LHCN-M2 (cell line): ENCODE results near the gene PATE4. TPM values are rescaled to one million over a fixed set of nuclear protein-coding genes. Genes with fewer than 3 reads are reported as not detected.
A peak's percentile ranks its signal among the peaks of the same experiment; 100 is the strongest.

Source experiments
- DNase-seq: peaks from one replicate; pipeline ENCODE4 v3.0.0-alpha.2; 2012; ENCODE audit warnings: low read depth
- total RNA-seq: library from RNA; depleted of rRNA; stranded (reverse); fragments of >200 nt; gene quantifications from 2 replicates; pipeline ENCODE4 v1.2.3, GENCODE V29; 2014; rRNA removed

The PATE4 gene
- total RNA-seq, 1 experiment from 2014 or later, result not detected

DNA sequence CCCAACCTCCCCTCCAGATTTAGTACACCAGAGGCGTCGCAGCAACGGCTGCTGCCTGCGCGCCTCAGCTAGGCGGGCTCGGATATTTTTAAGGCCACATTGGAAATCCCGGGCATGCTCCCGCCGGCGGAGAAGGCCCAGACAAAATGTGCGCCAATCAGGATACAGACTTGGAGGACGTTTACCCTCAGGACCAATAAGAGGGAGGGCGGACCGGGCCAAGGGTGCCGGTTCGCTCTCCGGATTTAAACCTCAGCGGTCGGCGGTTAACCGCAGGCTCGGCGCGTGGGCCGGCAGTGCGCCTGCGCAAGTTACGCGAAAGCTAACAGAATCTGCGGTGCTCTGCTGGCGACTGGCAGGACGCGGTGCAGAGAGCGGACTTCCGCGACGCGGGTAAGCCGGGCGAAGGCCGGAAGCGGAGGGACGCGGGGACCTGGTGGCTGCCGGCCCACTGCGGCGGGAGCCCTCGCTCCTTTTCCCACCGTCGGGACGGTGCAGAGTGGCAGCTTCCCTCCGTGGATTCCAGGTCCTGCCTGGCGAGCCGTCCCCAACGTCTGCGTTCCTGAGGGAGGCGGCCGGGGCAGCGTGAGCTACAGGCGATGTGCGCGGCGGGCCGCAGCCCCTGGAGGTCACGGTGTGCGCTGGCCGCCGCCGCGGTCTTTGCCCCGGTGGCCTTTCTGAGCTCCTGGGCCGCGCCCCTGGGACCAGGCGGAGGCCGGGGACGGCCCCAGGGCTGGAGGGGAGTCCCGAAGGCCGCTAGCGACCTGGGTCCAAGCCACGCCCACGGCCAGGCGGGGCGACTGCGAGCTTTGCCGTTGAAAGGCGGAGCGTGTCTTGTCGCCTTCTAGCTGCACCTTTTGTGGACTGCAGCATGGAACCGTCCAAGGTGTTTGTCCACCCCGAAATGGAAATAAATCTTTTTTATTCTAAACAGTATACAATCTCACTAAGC lies 54.5 kb downstream of the PATE4 start, which contains the start of gene HYLS1:
HYLS1 (plus strand) TSS at position 296 of the 952 bp plus-strand sequence. CDS start 11,701 bp downstream, outside the sequence.
- peak; percentile 97 for DNase-seq

Other genes with a start within 250 kb of the PATE4 start
- gene STT3A, start 240.5 kb upstream of the PATE4 start, total RNA-seq, result 172 and 180 TPM in 2 replicates
- 61.2 and 63.4 TPM in 2 replicates for gene CHEK1, start 208.2 kb upstream of the PATE4 start, total RNA-seq
- gene ACRV1, start 152.5 kb upstream of the PATE4 start, total RNA-seq, result not detected in 2 replicates
- gene PATE1, start 87.0 kb upstream of the PATE4 start, total RNA-seq, result not detected in 2 replicates
- not detected in 2 replicates for gene PATE2, start 54.5 kb upstream of the PATE4 start, total RNA-seq
- gene PATE3, start 45.2 kb upstream of the PATE4 start, total RNA-seq, result not detected in 2 replicates
- 14.2 and 18.0 TPM in 2 replicates for gene HYLS1, start 54.4 kb downstream of the PATE4 start, total RNA-seq
- gene PUS3, start 69.9 kb downstream of the PATE4 start, total RNA-seq, result 7.5 and 16.6 TPM in 2 replicates
- under 0.01 TPM in 1 of 2 replicates, not detected in the other for gene DDX25, start 71.2 kb downstream of the PATE4 start, total RNA-seq
- not detected in 2 replicates for gene VSIG10L2, start 112.7 kb downstream of the PATE4 start, total RNA-seq
- 22.6 and 40.3 TPM in 2 replicates for gene CDON, start 229.6 kb downstream of the PATE4 start, total RNA-seq